GM18502 (cell line): ENCODE data around the gene CDS2.
A peak's percentile ranks its signal among the peaks of the same experiment; 100 is the strongest.

Experiments
- ATAC-seq: cut with Tn5 transposase; IDR thresholded peaks from one replicate; pipeline ENCODE4 v1.9.1; 2021; ENCODE audit warnings: mild to moderate bottlenecking; ENCODE audit not compliant: unreplicated experiment, poor library complexity

The CDS2 gene

GRCh38 chr20:5203380-5203779 lies 76.6 kb downstream of the CDS2 start:
- ATAC-seq = no peak

GRCh38 chr20:5205348-5206210 lies 78.8 kb downstream of the CDS2 start:
- ATAC-seq = peak; percentile 96

- ATAC-seq = no peak
These were observed 80.3 kb downstream of the CDS2 start for GRCh38 chr20:5207138-5207537.

GRCh38 chr20:5211803-5212714 lies 85.3 kb downstream of the CDS2 start:
- no peak for ATAC-seq

- ATAC-seq = no peak
These were observed 86.2 kb downstream of the CDS2 start for GRCh38 chr20:5212907-5213487.

- ATAC-seq = no peak
These were observed 88.0 kb downstream of the CDS2 start for GRCh38 chr20:5214826-5215225.

- ATAC-seq = no peak
These were observed 89.0 kb downstream of the CDS2 start for GRCh38 chr20:5215672-5216304.

- ATAC-seq = no peak
These were observed 89.9 kb downstream of the CDS2 start for GRCh38 chr20:5216663-5217062.

- ATAC-seq = no peak
These were observed 90.8 kb downstream of the CDS2 start for GRCh38 chr20:5217616-5218015.

- ATAC-seq = no peak
These were observed 93.7 kb downstream of the CDS2 start for GRCh38 chr20:5220321-5221060.

- no peak for ATAC-seq
These were observed 94.2 kb downstream of the CDS2 start for GRCh38 chr20:5221061-5221430.

GRCh38 chr20:5222919-5223634 lies 96.3 kb downstream of the CDS2 start:
- ATAC-seq = peak; percentile 55

- no peak for ATAC-seq
These were observed 103.7 kb downstream of the CDS2 start for GRCh38 chr20:5230544-5230943.

- no peak for ATAC-seq
These were observed 107.3 kb downstream of the CDS2 start for GRCh38 chr20:5234158-5234557.

- no peak for ATAC-seq
These were observed 108.2 kb downstream of the CDS2 start for GRCh38 chr20:5234978-5235377.
